ENCODE data around the gene TTC39A.
A peak's percentile ranks its signal among the peaks of the same experiment; 100 is the strongest.

TTC39A gene

DNA sequence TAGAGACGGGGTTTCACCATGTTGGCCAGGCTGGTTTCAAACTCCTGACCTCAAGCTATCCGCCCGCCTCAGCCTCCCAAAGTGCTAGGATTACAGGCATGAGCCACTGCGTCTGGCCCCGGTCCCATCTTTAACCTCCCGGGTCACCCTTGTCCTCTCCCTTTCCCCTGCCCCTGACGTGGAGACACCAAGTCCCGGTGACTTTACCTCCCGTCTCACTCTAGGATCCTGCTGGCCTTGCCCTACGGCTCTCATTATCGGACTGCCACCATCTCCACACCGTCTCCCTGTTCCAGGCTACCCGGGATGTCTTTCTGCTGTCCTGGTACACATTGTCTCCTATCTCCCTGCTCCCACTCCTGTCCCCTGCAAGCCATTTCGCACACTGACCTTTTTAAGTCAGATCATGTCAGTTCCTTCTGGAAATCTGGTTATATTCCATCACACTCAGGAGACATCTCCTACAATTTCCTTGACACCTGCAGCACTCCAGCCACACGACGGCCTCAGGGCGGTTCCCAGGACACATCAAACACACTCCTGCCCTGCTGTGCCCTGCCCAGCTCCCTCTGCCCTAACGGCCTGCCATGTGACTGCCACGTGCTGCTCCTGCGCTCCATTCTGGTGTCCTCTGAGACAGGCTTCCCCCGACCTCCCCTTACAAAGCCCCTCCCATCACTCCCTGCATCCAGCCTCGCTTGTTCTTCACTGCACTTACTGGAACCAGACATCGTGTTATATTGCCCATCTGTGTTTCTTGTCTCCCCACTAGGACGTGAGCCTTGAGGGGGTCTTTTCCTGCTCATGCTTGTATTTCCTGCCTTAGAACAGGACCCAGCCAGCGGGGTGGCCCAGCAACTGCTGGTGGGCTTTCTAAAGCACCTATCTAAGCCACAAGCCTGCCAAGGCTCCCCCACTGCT is 32.7 kb downstream of the TTC39A start:
- DNase-seq (ENCODE audit: low read depth, low spot score) = no peak

DNA sequence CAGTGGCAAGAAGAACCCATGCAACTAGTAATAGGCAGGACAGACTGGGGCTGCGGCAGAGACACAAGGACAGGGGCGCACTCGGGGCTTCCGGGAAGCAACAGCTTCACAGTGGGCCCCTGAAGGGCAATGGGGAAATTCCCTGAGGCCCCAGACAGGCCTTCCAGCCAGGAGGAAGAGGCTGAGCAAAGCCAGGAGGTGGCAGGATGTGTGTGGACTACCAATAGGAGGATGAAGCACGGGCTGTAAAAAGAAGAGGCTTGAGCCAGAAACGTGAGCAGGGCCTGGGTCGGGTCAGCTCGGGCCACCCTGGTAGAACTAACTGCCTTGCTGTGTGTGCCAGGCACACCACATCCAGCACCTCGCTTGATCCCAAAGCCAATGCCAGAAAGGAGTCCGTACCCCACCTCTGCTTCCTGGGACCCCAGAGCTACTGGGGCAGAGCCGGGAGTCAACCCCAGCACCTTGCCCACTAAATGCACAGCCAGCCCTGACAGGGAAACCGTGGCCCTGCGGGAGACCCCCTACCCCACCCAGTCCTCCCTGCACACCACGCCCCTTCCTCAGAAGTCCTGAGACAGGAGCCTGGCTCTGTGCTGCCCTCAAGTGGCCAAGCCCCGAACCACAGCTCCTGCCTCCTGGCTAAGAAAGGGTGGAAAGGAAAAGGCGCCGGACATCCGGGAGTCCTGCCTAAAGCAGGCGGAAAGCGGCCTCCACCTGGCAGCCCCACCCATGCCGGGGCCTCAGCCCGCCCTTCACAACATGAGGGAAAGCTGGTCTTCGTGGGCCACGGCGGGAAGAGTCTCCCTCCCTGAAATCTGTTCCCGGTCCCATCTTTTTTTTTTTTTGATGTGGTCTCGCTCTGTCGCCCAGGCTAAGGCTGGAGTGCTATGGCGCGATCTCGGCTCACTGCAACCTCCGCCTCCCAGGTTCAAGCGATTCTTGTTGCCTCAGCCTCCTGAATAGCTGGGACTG is 33.7 kb downstream of the TTC39A start:
- peak; percentile 26 for DNase-seq (ENCODE audit: low read depth, low spot score)

DNA sequence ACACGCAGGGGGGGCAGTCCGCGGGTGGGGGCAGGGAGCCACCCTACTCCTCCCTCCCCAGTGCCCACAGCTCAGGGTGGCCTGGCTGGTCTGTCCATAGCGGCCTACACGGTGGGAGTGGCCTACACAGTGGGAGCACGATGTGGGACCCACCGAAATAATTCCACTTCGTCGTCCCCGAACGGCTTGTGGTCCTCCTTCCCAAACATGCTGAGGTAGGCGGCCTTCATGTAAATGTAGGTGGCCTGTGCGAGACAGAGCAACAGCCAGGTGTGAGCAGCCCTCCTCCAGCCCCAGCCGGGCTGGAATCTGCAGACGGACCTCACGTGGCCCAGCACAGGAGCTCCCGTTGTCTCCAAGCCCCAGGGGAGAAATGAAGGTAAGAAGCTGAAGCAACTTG is 34.4 kb downstream of the TTC39A start:
- DNase-seq (ENCODE audit: low read depth, low spot score) = no peak

DNA sequence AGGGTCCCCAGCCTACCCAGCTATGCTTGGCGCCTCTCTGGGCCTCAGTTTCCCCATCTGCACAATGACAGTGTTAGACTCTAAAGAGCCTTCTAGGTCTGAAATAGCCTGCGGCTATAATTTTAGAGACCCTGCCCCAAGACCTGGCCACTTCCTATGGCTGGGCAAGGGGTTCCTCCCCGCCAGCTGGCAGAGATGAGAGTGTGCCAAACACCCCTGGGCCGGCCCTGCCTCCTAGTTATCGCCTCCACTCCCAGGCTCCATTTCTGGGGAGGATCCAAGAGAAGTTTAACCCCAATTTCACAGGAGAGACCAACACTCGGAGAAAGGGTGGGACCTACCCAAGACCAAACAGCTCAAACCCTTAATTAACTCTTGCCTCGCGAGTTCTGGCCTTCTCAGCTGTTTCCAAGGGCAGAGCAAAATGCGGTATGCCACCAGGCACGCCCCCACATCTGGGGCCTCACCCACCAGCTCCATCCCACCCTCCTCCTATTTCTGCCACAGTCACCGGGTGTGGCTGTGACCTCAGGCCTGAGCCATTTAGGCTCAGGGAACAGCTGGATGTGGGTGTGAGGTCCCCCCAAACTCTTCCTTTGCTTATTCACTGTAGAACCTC is 35.7 kb downstream of the TTC39A start:
- no peak for DNase-seq (ENCODE audit: low read depth, low spot score)

DNA sequence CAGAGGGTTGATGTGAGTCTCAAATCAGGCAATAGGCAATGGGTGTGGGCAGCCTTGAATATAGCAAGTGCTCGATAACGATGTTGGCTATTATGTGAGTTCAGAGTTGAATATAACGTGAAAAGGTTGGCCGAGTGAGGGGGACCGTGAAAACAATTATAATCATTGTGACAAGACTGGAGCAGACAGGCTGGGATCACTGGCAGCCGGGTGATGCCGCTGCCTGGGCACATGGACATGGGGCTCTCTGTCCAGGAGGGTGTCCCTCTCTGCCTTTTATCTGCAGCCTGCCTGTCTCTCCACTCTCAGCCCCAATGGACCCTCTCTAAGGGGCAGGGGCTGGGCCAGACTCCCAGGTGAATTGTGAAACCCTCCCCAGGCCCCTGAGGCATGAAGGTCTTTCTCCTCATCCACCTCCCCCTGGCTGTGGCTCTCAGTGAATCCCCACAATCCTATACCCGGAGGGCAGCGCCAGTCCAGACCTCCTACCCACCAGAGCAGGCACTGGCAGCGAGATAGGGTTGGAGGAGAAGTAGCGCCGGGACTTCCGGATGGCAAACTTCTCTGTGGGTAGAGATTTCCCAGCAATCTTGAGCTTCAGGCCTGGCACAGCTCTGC is 36.4 kb downstream of the TTC39A start:
- DNase-seq (ENCODE audit: low read depth, low spot score) = no peak

DNA sequence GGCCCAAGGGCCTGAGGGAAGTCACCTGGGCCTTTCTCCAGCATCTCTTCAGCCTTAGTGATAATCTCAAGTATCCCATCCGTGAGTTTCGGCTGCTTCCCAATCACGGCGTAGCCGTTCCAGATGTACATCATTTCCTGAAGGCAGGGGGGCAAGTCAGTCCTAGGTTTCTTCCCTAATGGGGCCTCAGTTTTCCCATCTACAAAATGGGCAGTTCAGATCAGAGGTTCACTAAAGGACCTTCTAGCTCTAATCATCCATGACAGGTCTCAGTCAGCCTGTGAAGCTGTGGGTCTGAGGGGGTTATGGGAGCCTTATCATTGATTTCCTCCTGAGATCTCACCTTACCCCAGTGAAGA is 39.9 kb downstream of the TTC39A start:
- DNase-seq (ENCODE audit: low read depth, low spot score) = no peak

DNA sequence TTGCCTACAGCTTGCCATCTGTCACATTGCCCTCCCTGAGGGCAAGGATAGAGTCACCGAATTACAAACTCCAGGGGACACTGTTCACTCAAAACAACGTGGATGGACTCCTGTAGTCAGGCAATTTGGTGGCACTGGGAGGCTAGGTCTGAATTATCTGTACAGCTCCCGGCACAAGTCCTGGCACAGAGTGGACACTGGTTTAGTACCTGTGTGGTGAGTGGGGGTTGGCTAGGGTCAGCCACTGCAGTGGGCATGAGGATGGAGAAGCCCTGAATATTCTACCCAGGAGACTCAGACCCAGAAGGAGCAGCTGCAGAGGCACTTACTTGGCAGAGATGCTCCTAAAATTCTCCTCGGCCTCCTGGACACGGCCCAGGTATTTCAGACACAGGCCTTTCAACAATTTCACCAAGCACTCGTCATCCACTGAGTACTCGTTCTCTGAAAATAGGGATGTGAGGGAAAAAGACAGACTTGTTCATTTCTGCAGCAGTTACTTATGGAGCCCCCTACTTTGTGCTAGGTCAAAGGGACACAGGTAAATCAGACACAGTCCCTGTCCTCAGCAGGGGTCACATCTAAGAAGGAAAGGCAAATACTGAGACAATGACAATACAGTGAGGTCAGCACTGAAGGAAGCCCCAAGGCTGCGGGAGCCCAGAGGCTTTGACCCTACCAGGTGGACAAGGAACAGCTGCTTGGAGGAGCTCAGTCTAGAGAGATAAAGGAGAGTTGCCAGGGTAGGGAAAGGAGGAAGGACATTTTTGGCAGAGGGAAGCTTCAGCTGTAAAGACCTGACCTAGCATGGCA is 40.5 kb downstream of the TTC39A start:
- DNase-seq (ENCODE audit: low read depth, low spot score) = no peak

DNA sequence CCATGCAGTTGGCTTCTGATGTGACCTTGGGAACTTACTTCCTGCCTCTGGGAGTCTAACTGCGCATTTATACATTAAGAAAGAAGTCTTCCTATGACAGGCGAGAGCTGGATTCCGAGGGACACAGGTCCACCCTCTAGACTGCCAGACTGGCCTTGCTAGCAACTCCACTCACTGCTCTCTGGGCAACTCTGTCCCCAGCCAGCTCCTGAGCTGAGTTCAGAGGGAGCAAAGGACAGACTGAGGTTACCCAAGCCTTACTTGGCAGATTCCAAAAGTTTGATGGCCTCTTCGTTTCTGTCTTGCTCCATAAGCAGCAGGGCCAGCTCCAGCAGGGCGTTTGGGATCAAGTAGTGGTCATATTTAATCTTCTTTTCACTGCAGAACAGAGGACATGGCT is 41.8 kb downstream of the TTC39A start:
- DNase-seq (ENCODE audit: low read depth, low spot score) = no peak

DNA sequence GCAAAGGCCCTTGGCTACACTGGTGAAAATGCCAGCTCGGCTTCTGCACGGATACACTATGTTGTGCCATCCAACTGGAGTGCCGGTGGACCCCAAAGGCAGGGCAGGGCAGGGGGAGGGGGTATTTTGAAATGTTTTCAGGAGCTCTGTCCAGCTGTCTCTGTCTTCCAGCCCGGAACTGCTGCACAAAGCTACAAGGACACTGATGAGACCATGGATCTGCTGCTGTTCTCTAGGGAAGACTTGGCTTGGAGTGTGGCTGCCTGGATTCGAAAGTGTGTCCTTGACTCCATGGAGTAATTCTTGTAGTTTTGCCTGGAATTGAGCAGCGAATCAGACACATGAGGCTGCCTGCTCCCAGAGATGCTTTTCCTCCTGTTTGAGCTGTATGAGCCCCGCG is 42.4 kb downstream of the TTC39A start:
- no peak for DNase-seq (ENCODE audit: low read depth, low spot score)

DNA sequence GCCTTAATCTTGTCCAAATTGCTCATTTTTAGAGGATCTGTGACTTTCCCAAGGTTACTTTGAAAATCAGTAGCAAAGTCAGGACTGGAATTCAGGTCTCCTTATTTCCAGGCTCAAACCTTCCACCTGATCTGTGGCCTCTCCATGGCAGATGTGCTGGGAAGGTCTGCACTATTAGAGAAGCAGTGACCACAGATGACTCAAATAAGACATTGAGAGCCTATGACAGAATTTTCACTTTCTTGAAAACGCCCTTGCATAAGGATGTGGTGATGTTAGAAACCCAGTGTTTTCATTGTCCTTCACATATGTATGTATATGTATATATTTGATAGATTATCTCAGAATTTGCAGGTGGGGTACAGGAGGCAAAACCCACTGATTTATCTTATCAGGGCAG is 45.3 kb downstream of the TTC39A start:
- no peak for DNase-seq (ENCODE audit: low read depth, low spot score)

DNA sequence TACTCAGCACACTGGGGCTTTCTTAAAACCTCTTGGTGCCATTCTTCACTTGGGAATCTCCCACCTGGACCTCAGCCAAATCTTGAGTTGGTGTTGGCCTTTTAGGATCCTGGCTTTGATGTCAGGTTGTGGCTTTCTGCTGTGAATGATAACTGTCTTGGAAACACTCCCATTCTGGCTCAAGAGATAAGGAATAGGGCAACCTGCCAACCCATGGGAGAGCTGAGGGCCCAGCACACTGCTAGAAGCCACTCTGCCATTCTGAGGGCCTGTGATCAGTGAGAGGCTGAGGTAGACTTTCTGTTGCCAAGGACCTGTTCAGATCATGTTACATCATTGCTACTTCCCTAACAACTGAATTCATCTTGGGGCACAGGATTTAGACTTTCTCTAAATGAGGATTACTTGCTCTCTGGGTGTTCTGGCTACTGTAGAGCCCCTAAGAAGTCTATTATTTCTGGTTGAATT is 45.8 kb downstream of the TTC39A start:
- DNase-seq (ENCODE audit: low read depth, low spot score) = no peak

DNA sequence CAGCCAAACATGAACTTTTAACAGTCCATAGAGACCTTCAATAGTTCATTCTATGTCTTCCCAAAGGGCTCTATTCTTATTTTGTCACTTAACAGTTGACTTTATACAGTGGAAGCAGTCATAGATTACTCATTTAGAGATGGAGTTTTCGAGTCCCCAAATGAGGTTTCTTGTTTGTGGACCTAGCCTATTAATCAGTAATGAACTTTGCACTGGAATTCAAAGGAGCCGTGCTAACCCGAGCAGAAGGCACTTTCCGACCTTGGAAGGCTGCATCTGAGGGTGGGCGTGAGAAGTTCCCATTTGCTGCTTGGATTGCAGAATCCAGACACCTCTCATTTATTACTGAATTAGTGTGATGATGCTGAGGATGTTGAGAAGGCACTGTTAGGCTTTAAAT is 46.4 kb downstream of the TTC39A start:
- no peak for DNase-seq (ENCODE audit: low read depth, low spot score)

DNA sequence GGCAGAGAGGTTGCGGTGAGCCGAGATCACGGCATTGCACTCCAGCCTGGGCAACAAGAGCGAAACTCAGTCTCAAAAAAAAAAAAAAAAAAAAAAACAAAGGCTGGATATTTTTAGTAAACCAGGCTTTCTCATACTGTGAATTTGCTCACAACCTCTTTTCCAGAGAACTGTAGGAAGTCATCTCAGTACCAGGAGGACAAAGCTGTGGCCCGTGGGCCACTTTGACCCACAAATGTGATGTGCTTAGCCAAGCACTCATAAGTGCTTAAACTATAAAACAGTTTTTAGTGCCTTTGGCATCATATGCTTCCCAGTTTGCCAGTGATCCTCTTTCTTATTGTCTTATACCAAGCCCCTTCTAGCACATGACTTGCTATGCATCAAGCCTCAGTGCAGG is 47.8 kb downstream of the TTC39A start:
- no peak for DNase-seq (ENCODE audit: low read depth, low spot score)

DNA sequence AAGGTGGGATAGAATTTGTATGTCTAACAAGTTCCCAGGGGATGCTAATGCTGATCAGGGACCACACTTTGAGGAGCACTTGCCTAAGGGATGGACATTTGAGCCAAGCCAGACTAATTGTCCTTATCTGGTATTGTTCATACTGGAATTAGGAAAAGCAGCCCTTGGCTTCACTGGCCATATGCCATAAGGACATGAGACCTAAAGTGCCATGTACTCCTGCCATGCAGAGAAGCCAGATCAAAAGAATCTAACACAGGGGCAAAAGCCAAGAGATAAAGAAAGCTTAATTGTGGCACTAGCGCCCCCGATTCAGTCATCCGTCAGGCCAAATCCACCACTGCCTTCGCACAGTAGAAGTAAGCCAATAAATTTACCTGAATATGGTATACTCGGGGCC is 48.6 kb downstream of the TTC39A start:
- DNase-seq (ENCODE audit: low read depth, low spot score) = no peak

DNA sequence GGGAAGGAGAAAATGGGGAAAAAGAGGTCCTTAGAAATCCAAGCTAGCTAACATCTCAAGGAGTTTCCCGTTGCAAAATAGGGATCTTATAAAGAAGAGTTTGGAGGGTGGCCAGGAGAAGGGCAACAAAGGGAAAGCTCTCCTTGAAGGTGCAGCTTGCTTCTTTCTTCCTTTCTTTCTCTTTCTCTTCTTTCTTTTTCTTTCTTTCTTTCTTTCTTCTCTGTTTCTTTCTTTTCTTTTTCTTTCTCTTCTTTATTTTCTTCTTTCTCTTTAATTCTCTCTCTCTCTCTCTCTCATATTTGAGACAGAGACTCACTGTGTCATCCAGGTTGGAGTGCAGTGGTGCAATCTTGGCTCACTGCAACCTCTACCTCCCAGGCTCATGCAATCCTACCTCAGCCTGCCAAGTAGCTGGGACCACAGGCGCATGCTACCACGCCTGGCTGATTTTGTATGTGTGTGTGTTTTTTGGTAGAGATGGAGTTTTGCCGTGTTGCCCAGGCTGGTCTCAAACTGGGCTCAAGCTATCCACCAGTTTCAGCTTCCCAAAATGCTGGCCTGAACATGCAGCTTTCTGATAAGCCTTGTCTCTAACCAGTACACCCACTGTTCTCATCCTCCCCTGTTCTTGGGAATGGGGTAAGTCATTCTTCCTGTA is 49.9 kb downstream of the TTC39A start:
- no peak for DNase-seq (ENCODE audit: low read depth, low spot score)

DNA sequence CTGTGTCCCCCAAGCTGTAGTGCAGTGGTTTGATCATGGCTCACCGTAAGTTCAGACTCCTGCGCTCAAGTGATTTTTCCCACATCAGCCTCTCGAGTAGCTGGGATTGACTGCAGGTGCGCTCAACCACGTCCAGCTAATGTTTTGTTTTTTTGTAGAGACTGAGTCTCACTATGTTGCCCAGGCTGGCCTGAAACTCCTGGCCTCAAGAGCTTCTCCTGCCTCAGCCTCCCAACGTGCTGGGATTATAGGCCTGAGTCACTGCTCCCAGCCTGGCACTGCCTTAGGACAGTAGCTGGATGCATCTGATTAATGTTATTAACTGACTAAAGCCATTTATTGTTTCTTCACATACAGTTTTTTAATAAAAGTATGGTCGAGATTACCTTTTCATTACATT is 54.1 kb downstream of the TTC39A start:
- DNase-seq (ENCODE audit: low read depth, low spot score) = no peak

DNA sequence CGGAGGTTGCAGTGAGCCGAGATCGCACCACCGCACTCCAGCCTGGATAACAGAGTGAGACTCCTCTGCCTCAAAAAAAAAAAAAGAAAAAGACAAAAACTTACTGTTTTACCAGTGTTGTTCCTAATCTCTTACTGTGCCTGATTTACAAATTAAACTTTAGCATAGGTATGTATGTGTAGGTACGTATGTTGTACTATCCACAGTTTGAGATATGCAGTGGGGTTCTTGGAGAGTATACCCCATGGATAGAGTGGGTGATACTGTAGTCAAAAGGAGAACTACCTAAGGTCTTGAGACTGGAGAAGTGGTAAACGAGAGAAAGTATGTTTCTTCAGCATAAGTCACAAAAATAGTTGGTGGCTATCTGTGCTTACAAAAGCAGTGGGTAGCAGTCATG is 55.7 kb downstream of the TTC39A start:
- no peak for DNase-seq (ENCODE audit: low read depth, low spot score)

DNA sequence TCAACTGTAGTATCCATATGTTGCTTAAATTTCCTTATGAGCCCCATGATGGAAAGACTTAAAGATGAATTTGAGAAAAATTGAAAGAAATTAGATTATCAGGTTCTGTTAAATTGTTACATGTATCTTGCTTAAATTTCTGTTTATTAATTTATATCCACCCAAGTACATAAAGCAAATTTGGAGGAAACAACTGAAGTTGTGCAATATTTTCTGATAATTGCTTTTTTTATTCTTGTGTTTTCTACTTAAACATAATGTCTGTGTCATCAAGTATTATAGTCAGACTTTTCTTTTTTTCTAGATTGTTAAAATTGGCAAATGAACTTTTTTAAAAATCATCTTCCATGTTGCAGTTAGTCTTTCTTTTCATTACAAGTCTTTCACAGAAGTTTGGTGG is 57.4 kb downstream of the TTC39A start:
- no peak for DNase-seq (ENCODE audit: low read depth, low spot score)

DNA sequence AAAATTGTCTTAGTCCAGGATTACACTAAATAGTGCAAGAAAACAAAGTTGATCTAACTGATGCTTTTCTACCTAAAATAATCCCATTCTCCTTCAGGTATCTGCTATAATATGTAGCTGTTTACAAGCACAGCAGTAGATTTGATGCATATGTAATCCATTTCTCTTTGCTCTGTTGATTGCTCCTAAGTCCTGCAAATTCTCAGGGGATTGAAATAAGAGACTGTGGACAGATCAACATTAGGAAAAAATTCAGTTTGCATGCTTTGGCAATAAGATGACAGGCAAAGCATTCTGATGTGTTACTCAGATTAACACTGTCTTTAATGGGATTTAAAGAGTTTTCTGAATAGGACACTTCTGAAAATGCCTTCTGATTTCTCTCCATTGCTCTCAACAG is 59.6 kb downstream of the TTC39A start:
- DNase-seq (ENCODE audit: low read depth, low spot score) = no peak

DNA sequence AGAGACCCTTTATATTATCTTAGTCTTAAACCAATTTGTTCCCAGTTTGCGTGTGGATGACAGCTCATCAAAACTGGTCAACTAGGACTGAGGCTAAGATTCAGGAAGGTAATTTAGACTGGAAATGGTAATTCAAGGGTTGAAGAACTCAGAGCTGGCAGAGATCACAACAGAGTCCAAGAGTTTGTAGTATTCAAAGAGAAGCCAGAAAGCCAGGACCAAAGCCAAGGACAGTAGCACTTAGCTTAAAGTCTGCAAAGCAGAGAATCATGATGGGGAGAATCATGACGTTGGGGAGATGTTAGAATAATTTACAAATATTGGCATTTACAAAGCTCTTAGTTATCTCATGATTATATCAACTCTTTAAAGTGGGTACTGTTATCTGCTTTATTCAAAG is 61.7 kb downstream of the TTC39A start:
- no peak for DNase-seq (ENCODE audit: low read depth, low spot score)

All from activated CD4-positive, CD25-positive, alpha-beta regulatory T cell treated with anti-CD3 and anti-CD28 coated beads, Interleukin-2, amount 50 U/mL, for 16 hours (primary cell).